Non-pigmented ciliary epithelial cell (primary cell): ENCODE measurements around the gene NCEH1.
"Not testable (repeated sequence)": the region's sequence is repeated elsewhere in the genome, so short reads cannot be mapped to it uniquely, and the experiment has no call there.

Source experiments
- DNase-seq: peaks from one replicate; pipeline ENCODE4 v3.0.0-alpha.2; 2010; ENCODE audit warnings: low read depth

The NCEH1 gene

DNA sequence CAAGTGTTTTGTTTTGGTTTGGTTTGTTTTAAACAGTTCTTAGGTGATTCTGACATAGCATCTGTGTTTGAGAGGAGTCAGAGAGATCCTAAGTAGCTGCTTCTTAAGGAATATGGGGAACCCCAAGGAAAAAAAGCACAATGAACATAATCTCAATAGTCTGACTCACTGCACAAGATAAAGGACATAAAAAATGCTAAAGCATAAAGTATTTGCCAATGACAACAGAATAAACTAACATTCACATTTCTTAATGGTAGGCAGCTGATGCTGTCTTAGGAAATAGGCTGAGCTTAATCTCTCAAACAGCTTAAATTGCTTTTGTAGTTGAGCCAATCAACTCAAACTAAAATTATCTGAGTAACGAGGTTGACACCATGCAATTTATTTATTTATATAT lies 2.9 kb downstream of the NCEH1 start:
- no peak for DNase-seq

DNA sequence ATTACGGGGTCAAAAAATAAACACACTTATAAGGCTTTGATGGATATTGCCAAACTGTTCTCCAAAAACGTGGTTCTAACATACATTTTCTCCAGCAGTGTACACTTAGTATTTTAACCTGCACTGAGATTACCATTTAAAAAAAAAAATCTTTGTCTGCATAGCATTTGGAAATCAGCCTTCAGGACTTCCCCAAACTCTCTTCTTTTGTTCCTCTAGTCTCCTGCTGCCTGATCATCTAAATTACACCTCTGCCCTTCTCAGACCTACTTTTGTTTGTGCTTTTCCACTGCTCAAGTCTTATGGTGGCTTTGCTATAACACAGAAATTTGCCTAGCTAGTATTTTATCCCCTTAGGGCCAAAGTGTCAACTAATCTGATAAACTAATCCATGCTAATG lies 3.8 kb downstream of the NCEH1 start:
- DNase-seq, result no peak

DNA sequence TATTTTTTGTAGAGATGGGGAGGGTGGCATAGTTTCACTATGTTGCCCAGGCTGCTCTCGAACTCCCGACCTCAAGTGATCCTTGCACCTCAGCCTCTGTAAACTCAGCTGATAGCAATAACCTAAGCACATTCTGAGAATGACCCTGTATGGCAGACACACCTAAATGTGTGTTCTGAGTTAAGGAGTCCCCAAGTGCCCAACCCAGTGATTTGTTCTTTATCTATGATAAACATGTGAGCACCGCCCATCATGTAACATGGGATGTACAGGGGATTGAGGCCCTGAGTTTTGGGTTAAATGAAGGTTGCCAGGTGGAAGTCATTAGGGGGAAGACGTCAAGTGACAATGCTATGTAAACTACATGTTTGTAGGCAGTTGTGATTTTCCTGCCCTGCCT lies 5.7 kb downstream of the NCEH1 start:
- DNase-seq, result no peak

DNA sequence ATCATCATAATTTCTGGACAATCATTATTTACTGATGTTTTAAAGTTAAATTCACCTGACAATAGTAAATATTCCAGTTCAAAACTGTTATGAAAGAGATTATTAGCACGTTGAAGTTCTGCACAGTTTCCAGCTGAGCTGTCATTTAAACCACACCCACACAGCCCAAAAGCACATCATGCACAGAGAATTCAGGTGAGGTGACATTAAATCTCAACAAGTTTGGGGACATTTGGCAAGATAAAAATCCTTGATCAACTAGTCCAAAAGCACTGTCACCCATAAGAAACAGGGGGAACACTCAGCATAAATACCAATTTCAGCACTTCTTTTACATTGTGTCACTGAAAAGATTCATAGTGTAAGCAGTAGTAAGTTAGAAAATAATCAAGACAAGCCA lies 6.9 kb downstream of the NCEH1 start:
- no peak for DNase-seq

DNA sequence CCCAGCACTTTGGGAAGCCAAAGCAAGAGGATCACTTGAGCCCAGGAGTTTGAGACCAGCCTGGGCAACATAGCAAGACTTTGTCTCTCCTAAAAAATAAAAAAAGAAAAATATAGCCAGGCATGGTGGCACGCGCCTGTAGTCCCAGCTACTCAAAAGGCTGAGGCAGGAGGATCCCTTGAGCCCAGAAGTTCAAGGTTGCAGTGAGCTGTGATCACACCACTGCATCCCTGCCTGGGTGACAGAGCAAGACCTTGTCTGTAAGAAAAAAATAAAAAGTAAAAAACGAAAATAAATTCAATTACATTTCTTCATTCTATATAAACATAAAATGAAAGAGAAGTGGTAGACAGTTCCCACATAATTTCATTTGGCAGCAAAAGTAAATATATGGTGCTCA lies 8.1 kb downstream of the NCEH1 start:
- not testable (repeated sequence) for DNase-seq

DNA sequence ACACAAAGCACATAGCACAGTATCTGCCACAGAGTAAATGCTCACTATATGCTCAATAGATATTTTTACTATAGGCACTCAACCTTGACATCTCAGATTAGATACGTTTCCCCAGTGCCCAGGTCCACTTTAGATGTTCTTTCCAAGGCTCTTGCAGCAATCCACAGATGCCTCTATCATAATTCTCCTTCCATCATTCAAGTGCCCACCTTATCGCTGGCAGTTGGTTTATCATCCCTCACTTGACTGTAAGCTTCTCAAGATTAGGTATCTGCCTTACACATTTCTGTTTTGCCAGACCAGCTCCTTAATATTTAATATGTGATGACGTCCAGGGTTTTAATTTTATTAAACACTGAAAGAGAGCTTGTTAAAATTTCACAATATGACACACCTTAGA lies 8.6 kb downstream of the NCEH1 start:
- no peak for DNase-seq

DNA sequence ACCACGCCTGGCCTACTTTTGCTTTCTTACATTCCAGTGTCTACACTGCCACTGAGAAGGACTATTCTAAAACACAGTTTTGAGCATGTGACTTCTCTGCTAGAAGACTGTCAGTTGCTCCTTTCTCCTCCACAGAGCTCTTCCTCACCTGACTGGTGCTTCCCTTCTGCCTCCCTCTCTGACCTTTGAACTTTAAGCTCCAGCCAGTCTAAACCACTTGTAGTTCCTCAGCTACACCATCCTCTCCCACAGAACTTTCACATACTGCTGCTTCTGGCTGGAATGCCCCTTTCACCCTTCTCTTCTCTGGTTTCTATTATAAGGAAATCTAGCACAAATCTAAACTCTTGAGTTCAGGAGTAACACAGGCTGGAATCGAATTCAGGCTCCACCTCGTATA lies 9.1 kb downstream of the NCEH1 start:
- DNase-seq, result no peak

DNA sequence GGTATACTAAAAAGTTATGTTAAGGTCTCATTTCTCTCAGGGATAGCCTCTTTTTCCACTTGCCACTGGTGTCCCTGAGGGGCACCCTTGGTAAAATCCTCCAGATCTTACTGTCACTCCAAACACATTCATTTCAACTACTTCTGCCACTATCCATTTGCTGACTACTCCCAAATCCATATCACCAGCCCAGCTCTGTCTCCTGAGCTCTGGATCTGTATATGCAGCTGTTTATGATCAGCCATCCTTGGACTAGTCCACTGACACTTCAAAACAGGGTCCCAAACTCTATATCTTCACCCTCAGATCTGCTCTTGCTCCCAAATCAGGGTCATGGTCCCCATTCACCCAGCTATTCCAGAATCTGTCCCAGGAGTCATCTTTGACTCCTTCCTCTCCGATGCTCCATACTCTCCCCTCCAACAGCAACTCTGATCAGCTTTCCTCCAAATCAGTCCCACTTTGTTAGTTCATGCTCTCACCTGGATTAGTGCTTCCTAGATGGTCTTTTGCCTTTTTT lies 9.9 kb downstream of the NCEH1 start:
- DNase-seq, result no peak

DNA sequence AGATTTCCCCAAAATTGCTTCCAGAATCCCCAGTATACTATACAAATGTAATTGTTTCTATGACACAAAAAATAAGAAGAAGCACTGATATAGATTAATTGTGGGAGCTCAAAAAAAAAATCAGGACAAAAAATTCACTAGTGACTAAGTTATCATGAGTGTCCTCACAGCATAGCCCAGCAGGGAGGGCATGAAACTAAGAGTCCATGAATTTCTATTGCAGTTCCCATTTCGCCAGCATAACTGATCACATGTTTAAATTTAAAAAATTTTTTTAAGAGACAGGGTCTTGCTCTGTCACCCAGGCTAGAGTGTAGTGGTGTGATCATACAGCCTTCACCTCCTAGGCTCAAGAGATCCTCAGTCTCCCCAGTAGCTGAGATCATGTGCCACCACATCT lies 10.6 kb downstream of the NCEH1 start:
- DNase-seq, result no peak

DNA sequence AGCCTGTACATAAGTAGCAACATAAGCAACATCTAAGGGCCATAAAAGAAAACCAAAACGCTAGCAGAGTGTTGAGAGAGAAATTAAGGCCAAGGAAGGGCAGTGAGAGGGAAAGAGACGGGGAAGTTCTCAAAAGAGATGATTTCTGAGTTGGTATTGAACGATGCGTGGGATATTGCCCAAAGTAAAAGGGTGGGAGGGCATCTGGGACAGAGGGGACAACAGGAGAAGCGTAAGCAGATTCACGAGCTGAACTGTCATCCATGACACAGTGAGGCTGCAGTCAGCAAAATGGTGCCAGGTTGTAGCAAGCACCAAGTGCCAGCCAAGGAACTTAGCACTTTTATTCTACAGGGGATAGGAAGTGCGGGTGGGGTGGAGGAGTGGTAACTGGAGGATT lies 11.8 kb downstream of the NCEH1 start:
- DNase-seq, result no peak

DNA sequence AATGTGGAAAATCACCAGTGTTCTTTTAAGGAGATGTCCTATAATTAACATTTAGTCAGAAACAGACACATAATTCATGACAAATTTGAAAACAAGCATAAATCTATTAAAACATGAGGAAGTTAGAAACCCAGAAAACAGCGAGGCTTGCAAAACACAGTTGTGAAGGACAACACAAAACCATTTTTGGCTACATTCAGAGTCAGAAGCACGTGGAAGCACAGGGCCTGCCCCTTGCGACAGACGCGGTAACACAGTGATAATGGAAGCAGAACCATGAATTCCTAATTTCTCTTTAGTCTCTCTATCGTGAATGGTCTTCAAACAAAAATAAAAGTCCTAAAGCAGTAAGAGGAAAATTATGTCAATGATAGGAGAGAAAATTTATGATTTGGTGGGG lies 12.2 kb downstream of the NCEH1 start:
- no peak for DNase-seq

DNA sequence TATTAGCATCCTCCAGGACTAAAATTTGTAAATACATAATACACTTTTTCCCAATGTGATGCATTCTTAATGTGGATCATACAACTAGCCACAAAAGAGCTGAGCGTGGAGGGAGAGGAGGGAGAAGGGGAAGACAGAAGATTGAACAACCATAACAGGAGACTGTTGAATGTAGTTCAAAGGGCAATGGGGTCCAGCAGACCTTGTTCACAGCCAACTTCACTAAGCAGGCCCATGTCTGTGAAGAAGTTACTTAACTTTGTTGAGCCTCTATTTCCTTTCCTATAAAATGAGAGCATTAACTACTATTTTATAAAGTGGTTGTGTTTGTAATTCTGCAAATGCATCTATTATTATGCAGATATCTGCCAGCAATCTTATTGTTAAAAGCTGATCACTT lies 13.3 kb downstream of the NCEH1 start:
- no peak for DNase-seq

DNA sequence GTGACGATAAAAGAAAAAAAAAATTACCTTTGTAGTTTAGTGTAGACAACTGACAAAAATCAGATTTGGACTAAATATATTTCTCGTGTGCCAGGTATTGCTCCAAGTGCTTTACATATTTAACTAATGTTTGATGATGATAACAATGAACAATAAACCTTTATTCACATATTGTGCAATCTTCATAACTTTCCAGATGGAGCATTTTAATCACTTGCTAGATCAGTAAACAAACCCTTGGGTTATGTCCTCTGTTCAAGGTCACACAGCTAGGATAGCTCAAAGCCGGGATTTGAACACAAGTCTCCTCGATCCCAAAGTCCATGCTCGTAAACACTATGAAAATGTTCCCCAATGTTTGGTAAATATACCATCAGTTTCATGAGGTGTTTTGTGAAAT lies 14.5 kb downstream of the NCEH1 start:
- no peak for DNase-seq

DNA sequence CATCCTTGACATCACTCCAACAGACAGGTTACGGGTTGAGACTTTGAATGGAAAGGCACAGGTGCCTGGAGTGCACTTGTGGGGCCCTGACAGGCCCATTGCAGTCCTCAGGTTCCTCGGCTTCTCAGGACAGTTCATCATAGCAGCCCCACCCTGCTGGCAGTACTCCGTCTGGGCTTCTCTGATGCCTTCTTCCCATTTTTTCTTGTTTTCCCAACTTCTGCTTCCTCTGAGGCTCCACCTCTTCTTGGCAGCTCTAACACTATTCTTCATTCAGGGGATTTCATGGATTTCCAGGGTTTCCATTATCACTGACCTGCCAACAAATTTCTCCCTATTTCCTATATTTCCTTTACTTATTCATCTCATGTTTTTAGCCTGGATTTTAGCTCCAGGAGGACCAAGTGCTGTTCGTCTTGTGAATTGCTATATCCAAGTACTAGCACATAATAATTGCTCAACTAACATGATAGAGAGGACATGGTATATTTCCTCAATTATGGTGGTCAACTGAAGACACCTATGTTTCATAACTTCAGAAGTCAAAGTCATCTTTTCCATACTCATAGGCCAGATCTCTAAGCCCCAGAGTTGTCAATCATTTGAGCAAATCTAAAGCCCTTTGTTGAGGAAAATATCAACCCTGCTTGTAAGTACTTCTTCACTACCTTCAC lies 16.2 kb downstream of the NCEH1 start:
- no peak for DNase-seq

DNA sequence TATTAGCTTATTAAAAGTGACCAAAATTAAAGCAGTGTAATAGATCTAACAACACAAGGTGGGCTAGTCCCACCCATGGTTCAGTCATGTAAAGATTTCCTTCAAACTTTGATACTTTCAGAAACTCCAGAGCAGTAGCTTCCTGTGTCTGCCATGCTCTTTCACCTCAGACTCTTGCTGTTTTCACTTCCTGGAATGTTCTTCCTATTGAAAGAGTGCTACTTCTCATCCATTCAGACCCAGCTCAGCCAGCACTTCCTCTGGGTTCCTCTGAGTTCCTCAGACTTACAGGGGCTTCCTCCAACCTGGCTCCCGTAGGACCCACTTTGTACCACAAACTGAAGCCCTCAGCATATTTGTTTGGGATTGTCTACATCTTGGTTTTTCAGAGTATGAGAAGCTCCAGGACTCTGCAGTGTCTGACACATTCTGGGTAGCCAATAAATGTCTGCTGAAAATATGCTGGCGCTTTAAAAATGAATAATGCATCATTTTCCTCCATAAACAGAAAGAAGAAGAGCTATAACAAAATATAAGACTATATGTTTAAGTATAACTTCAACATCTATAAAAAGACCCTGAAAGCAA lies 18.0 kb downstream of the NCEH1 start:
- no peak for DNase-seq

DNA sequence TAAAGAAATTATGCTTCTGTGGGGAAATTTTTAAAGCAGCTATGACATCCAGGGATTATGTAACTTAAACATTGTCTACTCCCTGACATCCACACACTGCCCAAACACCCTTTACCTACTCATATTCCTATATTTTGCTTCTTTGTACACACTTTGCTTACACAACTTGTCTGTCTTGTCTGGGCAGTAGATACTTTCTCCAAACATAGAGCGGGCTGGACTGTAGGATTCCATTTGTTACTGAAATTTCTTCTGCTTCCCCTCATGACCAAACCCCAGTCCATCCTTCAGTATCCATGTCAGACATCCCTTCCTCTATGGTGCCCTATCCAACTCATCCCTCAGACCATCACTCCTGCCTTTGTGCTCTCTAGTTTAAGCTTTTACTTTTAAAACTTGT lies 19.9 kb downstream of the NCEH1 start:
- no peak for DNase-seq

DNA sequence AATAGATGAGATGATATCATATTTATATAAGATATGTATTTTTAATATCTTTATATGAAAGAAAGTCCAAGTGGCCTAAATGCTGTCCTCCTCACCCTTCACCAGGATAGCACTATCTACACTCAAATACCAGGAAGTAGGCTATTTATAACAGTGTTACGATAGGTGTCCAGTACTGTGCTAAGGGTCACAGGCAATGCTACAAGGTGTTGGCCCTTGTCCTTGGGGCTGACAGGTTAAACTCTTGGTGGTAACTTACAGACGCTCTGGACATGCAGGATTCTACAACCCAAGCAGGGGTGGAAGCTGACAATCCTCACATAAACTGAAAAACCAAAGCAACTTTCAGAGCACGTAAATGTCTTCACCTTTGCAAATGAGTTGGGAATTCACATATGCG lies 22.3 kb downstream of the NCEH1 start:
- DNase-seq, result no peak

DNA sequence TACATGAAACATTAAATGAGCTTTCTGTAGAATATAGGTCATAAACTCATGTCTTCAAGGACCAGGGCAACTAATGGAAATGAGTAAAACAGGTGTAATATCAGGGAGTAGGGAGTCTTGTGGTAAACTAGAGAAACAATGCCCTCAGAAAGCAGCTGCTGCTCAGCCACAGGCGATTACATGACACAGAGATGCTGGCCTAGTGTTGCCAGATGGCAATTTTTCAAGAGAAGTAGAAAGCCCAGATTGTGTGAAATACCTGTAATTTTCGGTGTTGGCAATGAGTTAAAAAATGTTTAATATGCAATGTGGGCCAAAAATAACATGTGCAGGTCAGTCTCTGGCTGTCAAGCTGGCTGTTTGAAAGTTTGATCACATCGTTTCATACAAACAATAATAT lies 23.4 kb downstream of the NCEH1 start:
- no peak for DNase-seq

DNA sequence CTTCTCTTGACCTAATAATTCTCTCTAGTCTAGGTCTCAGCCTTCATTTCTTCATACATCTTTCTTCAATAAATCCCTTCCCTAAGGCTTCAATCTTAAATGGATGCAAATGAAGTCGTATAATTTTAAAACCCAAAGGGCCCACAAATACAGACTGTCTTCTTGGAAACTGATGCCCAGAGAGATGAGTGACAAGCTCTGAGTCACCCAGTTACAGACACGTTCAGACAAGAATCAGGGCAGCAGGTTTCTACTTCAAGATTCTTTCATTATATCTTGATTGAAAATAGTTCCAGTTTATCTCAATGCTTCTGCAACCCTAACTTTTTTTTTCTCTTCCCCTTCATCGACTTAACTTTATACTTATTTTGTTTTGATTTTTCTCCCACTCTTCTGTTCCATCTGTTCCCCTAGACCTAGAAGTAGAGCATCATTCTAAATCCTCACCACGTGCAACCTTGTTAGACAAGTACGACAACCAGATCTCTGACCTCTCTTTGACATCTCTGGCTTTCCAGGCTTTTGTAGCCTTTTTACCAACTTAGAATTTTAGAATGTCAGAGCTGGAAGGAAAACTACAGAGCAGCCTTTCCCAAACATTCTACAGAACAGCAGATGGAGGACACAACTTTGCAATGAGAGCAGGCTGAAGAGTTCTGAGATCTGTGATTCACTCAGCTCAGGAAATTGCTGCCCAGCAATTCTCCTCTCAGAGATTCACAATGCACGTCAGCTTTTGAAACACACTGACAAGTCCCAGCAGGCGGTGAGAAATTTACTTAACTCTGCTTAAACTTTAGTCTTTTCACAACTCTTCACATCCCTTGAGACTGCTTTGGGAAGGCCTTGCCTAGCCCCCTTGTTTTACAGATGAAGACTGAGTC lies 25.3 kb downstream of the NCEH1 start:
- no peak for DNase-seq

DNA sequence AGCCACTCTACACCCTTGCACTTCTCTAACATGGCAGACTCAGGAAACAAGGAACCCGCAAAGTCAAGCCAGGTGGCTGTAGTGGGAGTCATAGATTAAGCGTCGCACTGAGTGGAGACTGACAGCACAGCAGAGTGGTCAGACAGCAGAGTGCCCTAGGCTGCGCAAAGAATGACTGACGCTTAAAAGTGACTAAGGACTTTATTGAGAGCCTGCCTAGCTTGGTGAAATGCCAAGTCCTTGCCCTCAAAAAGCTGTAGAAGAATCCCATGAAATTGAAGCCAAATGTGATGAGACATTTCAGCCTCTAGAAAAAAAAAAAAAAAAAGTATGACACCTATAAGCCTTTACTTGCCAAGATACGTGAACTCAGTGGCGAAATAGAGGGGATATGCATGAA lies 30.2 kb downstream of the NCEH1 start:
- DNase-seq, result no peak

DNA sequence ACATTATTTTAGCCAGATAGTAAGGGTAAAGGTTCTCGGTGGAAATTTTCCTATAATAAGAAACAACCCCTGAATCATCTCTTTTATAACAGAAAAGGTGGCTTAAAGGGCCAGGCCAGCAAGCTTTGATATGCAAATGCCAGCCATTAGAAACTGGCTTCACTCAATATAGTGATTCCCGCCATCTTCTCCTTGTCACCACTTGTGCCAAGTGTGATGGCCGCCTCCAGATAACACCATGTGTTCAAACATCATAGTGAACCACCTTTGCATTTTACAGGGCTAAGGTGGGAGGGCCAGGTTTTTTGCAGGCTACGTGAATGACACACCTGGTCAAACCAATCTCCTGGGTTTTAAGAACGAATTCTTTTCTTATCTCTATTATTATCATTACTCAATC lies 31.3 kb downstream of the NCEH1 start:
- no peak for DNase-seq

DNA sequence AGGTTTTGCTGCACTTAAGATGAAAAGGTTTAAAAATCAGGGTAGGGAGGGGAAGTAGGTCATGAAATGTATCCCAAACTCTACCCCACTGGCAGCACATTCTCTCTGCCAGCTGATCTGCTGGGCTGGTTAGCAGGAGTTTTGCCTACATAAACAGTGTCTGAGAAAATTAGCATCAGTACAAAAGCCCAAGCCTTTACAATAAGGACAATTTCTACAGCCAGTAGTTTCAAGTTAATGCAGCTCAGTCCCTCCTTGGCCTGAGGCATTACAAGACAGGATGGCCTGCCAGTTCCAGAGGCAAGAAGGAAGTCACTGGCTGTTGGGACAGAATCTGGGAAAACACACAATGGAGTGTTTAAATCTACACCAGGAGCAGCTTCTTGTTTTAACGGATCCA lies 32.8 kb downstream of the NCEH1 start:
- no peak for DNase-seq
